H9 (cell line): ENCODE data around the gene NIFK. TPM values are rescaled to one million over a fixed set of nuclear protein-coding genes. Genes with fewer than 3 reads are reported as not detected.

ENCODE experiments used
- DNase-seq: peaks from one replicate; pipeline ENCODE4 v3.0.0-alpha.2; 2017
- H2AFZ ChIP-seq: one replicate; pipeline ENCODE4 v1.6.1; 2013; ENCODE audit warnings: mild to moderate bottlenecking, low read length, control low read depth, moderate library complexity
- H2AK5ac ChIP-seq: 2 replicates; pipeline ENCODE4 v1.6.1; 2013; ENCODE audit warnings: low read length, control low read depth, mixed read lengths; ENCODE audit not compliant: insufficient read length
- H2BK120ac ChIP-seq: one replicate; pipeline ENCODE4 v1.6.1; 2013; ENCODE audit warnings: low read depth, mild to moderate bottlenecking, low read length, control low read depth, inconsistent platforms; ENCODE audit not compliant: poor library complexity, severe bottlenecking
- H2BK12ac ChIP-seq: 2 replicates; pipeline ENCODE4 v1.6.1; 2013; ENCODE audit warnings: low read length, control low read depth, mixed read lengths, low read depth; ENCODE audit not compliant: insufficient read length
- H2BK15ac ChIP-seq: 2 replicates; pipeline ENCODE4 v1.6.1; 2013; ENCODE audit warnings: low read depth, low read length, control low read depth
- H2BK20ac ChIP-seq: one replicate; pipeline ENCODE4 v1.6.1; 2013; ENCODE audit warnings: low read depth, mild to moderate bottlenecking, low read length, control low read depth, inconsistent platforms; ENCODE audit not compliant: poor library complexity, severe bottlenecking
- H2BK5ac ChIP-seq: 2 replicates; pipeline ENCODE4 v1.6.1; 2013; ENCODE audit warnings: low read length, control low read depth, mixed read lengths; ENCODE audit not compliant: insufficient read length
- H3K14ac ChIP-seq: 2 replicates; pipeline ENCODE4 v1.6.1; 2013; ENCODE audit warnings: low read length, control low read depth; ENCODE audit not compliant: insufficient read depth
- H3K18ac ChIP-seq: 2 replicates; pipeline ENCODE4 v1.6.1; 2013; ENCODE audit warnings: low read depth, mild to moderate bottlenecking, mixed read lengths, low read length, control low read depth; ENCODE audit not compliant: insufficient read length
- H3K23ac ChIP-seq: 2 replicates; pipeline ENCODE4 v1.6.1; 2013; ENCODE audit warnings: low read length, control low read depth, mixed read lengths, low read depth; ENCODE audit not compliant: insufficient read length
- H3K23me2 ChIP-seq: 2 replicates; pipeline ENCODE4 v1.6.1; 2013; ENCODE audit warnings: low read depth, mild to moderate bottlenecking, mixed read lengths, low read length, control low read depth; ENCODE audit not compliant: insufficient read length, poor library complexity, severe bottlenecking
- H3K27ac ChIP-seq: 2 replicates; pipeline ENCODE4 v1.5.1; 2013; ENCODE audit warnings: low read length, control low read depth, mixed read lengths, low read depth; ENCODE audit not compliant: insufficient read length
- H3K27me3 ChIP-seq: 2 replicates; pipeline ENCODE4 v1.6.1; 2013; ENCODE audit warnings: low read length, control low read depth, inconsistent platforms; ENCODE audit not compliant: insufficient read depth
- H3K4ac ChIP-seq: 2 replicates; pipeline ENCODE4 v1.6.1; 2013; ENCODE audit warnings: low read depth, mild to moderate bottlenecking, control low read depth, inconsistent platforms, low read length, moderate library complexity
- H3K4me1 ChIP-seq: 2 replicates; pipeline ENCODE4 v1.6.1; 2013; ENCODE audit warnings: low read length, control low read depth, inconsistent platforms; ENCODE audit not compliant: insufficient read depth
- H3K4me2 ChIP-seq: 2 replicates; pipeline ENCODE4 v1.6.1; 2013; ENCODE audit warnings: low read length, control low read depth, mixed read lengths; ENCODE audit not compliant: insufficient read length, insufficient read depth
- H3K56ac ChIP-seq: 2 replicates; pipeline ENCODE4 v1.6.1; 2013; ENCODE audit warnings: low read depth, mild to moderate bottlenecking, mixed read lengths, low read length, control low read depth; ENCODE audit not compliant: insufficient read length
- H3K79me1 ChIP-seq: 2 replicates; pipeline ENCODE4 v1.6.1; 2013; ENCODE audit warnings: low read depth, mild to moderate bottlenecking, moderate library complexity, low read length, control low read depth, inconsistent platforms; ENCODE audit not compliant: insufficient read depth, poor library complexity, severe bottlenecking
- H3K79me2 ChIP-seq: 2 replicates; pipeline ENCODE4 v1.6.1; 2013; ENCODE audit warnings: low read length, control low read depth, inconsistent platforms; ENCODE audit not compliant: insufficient read depth
- H3K9ac ChIP-seq: 2 replicates; pipeline ENCODE4 v1.6.1; 2013; ENCODE audit warnings: low read length, control low read depth, mixed read lengths; ENCODE audit not compliant: insufficient read length; ENCODE audit errors: extremely low read depth
- H3K9me3 ChIP-seq: one replicate; pipeline ENCODE4 v1.6.1; 2013; ENCODE audit warnings: low read depth, low read length, inconsistent platforms; ENCODE audit not compliant: control insufficient read depth
- H3T11ph ChIP-seq: one replicate; pipeline ENCODE4 v1.6.1; 2013; ENCODE audit warnings: mild to moderate bottlenecking, low read length, control low read depth, inconsistent platforms
- H4K20me1 ChIP-seq: one replicate; pipeline ENCODE4 v1.6.1; 2013; ENCODE audit not compliant: control insufficient read depth, insufficient read length, insufficient read depth
- H4K5ac ChIP-seq: 2 replicates; pipeline ENCODE4 v1.6.1; 2013; ENCODE audit warnings: low read depth, mild to moderate bottlenecking, mixed read lengths, low read length, control low read depth; ENCODE audit not compliant: insufficient read length
- H4K8ac ChIP-seq: replicated peaks from 2 replicates; pipeline ENCODE4 v1.6.1; 2013; ENCODE audit warnings: low read length, control low read depth, mixed read lengths, low read depth; ENCODE audit not compliant: insufficient read length
- H4K91ac ChIP-seq: 2 replicates; pipeline ENCODE4 v1.6.1; 2013; ENCODE audit warnings: low read depth, mild to moderate bottlenecking, moderate library complexity, mixed read lengths, low read length, control low read depth; ENCODE audit not compliant: insufficient read length
- H3K27ac Mint-ChIP-seq, 3 experiments: 2 replicates in 2 of 3; 3 replicates in 1 of 3; pipeline ENCODE4 v1.8.0; 2020 to 2021; ENCODE audit warnings: mixed read lengths in 3 of 3, mild to moderate bottlenecking in 1 of 3, moderate library complexity in 1 of 3
- H3K27me3 Mint-ChIP-seq: 2 replicates; pipeline ENCODE4 v1.8.0; 2021; ENCODE audit warnings: low read depth, mild to moderate bottlenecking, moderate library complexity, mixed read lengths
- H3K36me3 Mint-ChIP-seq, 3 experiments: 2 replicates in 2 of 3; 3 replicates in 1 of 3; pipeline ENCODE4 v1.8.0; 2020 to 2021; ENCODE audit warnings: low read depth in 3 of 3, mixed read lengths in 3 of 3; ENCODE audit not compliant: insufficient read depth in 1 of 3
- H3K4me1 Mint-ChIP-seq, 2 experiments: 2 replicates each; pipeline ENCODE4 v1.8.0; 2020; ENCODE audit warnings: mixed read lengths in 2 of 2
- H3K4me3 Mint-ChIP-seq, 2 experiments: 2 replicates in 1 of 2; 3 replicates in 1 of 2; pipeline ENCODE4 v1.8.0; 2020 to 2021; ENCODE audit warnings: mild to moderate bottlenecking in 2 of 2, mixed read lengths in 2 of 2, moderate library complexity in 1 of 2
- H3K9me3 Mint-ChIP-seq, 2 experiments: 2 replicates in 1 of 2; 3 replicates in 1 of 2; pipeline ENCODE4 v1.8.0; 2020; ENCODE audit warnings: mild to moderate bottlenecking in 2 of 2, mixed read lengths in 2 of 2, moderate library complexity in 1 of 2
- WGBS: extraction: QIAGEN DNeasy Blood & Tissue Kit; methylation state at CpG from one replicate; pipeline ENCODE4 v1.1.7; 2013; ENCODE audit warnings: missing lambda C conversion rate, low lambda C conversion rate, mixed read lengths; ENCODE audit not compliant: insufficient read length; ENCODE audit errors: extremely low coverage; 5-methylcytosine and 5-hydroxymethylcytosine counted together
- total RNA-seq: library from RNA; stranded (reverse); gene quantifications from 2 replicates; pipeline ENCODE4 v1.2.1, GENCODE V29; 2021
- TF ChIP-seq, protein P1 (sequence below): fragments of 200-600 bp; sonication (generic); conservative IDR thresholded peaks from 3 replicates; pipeline ENCODE4 v1.8.0; 2021; ENCODE audit warnings: antibody characterized with exemption, mild to moderate bottlenecking

NIFK gene
- total RNA-seq, 1 experiment from 2014 or later = 180 TPM

DNA sequence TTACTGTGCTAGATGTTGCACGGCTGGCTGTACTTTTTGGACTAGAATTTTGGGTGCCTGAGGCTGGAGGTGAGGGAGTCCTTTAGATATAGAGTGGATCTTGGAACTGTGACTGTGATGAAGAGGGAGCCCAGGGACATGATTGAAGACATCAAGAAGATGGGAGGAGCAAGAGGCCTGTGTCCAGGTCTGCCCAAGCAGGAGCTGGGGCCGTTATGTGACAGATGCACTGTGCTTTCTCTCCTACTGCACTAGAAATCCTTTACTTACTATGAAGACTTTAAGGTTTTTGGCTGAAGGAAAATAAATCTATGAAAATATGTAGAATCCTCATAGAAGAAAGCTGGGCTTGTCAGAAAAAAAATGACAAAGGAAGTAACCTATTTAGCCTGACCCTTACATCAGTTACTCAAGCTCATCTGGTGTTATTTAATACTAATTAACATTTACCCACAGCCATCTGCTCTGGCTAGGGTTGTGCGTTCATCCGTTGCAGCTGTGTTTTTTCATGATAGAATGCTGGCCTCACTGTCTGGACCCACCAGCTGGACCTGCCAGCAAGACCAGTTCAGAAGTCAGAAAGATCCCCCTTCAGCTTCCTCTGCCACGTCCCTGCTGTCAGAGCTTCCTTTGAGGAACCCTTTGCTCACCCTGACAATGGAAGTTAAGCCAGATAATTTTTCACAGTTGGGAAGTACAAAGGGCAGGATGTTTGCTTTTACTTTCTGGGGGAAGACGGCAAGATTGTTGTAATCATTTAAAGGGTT is 35.5 kb upstream of the NIFK start:
- no CpG with 5 or more reads among the region's 6 CpGs for WGBS
- no peak overlapping the region for H3K4ac ChIP-seq
- H2AFZ ChIP-seq = no peak overlapping the region
- H3K4me2 ChIP-seq = no peak overlapping the region
- no peak overlapping the region for H3K56ac ChIP-seq
- H3K23me2 ChIP-seq = no peaks in the 10 kb centered on the region
- no peak overlapping the region for H2BK12ac ChIP-seq
- H2AK5ac ChIP-seq = no peak overlapping the region
- no peak overlapping the region for H2BK120ac ChIP-seq
- H3K9me3 Mint-ChIP-seq = no peaks in the 10 kb centered on the region
- H3K27ac ChIP-seq = no peak overlapping the region
- no peak overlapping the region for H2BK5ac ChIP-seq
- H4K91ac ChIP-seq = no peak overlapping the region
- no peak overlapping the region for H3T11ph ChIP-seq
- DNase-seq = no peak
- H3K9ac ChIP-seq = no peak overlapping the region
- H4K20me1 ChIP-seq = peaks cover under 1% of the 10 kb centered on the region
- TF ChIP-seq, protein P1, sequence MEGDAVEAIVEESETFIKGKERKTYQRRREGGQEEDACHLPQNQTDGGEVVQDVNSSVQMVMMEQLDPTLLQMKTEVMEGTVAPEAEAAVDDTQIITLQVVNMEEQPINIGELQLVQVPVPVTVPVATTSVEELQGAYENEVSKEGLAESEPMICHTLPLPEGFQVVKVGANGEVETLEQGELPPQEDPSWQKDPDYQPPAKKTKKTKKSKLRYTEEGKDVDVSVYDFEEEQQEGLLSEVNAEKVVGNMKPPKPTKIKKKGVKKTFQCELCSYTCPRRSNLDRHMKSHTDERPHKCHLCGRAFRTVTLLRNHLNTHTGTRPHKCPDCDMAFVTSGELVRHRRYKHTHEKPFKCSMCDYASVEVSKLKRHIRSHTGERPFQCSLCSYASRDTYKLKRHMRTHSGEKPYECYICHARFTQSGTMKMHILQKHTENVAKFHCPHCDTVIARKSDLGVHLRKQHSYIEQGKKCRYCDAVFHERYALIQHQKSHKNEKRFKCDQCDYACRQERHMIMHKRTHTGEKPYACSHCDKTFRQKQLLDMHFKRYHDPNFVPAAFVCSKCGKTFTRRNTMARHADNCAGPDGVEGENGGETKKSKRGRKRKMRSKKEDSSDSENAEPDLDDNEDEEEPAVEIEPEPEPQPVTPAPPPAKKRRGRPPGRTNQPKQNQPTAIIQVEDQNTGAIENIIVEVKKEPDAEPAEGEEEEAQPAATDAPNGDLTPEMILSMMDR = no peak
- no peaks in the 10 kb centered on the region for H3K9me3 ChIP-seq
- H3K14ac ChIP-seq = no peak overlapping the region
- no peak overlapping the region for H2BK20ac ChIP-seq
- no peak overlapping the region for H3K18ac ChIP-seq
- H3K27ac Mint-ChIP-seq = peak overlapping the region; percentile 35 to 93 (median 80); a peak in 5 of 7 replicates
- H3K79me1 ChIP-seq = no peaks in the 10 kb centered on the region
- no peak overlapping the region for H4K8ac ChIP-seq
- H3K4me1 ChIP-seq = peaks cover 3% of the 10 kb centered on the region; the same call in 1 of the 2 replicates
- H2BK15ac ChIP-seq = no peak overlapping the region
- no peaks in the 10 kb centered on the region for H3K27me3 Mint-ChIP-seq
- peaks cover 3 to 13% of the 10 kb centered on the region in 2 experiments; a peak in 2 of 4 replicates for H3K4me1 Mint-ChIP-seq
- H4K5ac ChIP-seq = no peak overlapping the region
- H3K27me3 ChIP-seq = no peaks in the 10 kb centered on the region
- H3K23ac ChIP-seq = no peak overlapping the region
- peaks cover 3 to 20% (median 9%) of the 10 kb centered on the region in 3 experiments; a peak in 5 of 7 replicates for H3K36me3 Mint-ChIP-seq
- no peaks in the 10 kb centered on the region for H3K79me2 ChIP-seq
- H3K4me3 Mint-ChIP-seq = no peak overlapping the region
